Smooth muscle cell of the brain vasculature (primary cell): ENCODE measurements around the gene FRY.

ENCODE experiments used
- DNase-seq: peaks from one replicate; pipeline ENCODE4 v3.0.0-alpha.2; 2012; ENCODE audit warnings: low read depth, low spot score

The FRY gene

GRCh38 chr13:32174366-32174765, 142.8 kb downstream of the FRY start:
- DNase-seq: no peak

- no peak for DNase-seq
Measured at GRCh38 chr13:32175307-32175706, 143.7 kb downstream of the FRY start.

GRCh38 chr13:32175943-32176342, 144.4 kb downstream of the FRY start:
- no peak for DNase-seq

- no peak for DNase-seq
Measured at GRCh38 chr13:32176696-32177095, 145.1 kb downstream of the FRY start.

- no peak for DNase-seq
Measured at GRCh38 chr13:32178763-32179162, 147.2 kb downstream of the FRY start.

DNA sequence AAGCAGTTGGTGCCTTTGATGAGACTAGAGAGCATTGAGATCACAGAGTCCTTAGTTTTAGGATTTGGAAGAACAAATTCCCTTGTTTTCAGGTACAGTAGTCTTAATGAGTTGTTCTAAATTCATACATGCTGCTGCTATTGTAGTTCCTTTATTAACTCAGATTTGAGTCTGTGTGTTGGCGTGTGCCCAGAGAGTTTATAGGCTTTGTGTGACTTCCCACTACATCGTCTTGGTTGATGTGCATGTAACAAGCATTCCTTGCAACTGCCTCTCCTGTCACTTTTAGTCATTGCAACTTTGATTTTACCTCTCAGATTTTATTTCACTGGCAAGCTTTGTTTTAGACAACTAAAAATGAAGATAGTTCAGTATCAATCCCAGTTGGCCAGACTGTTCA, 148.1 kb downstream of the FRY start:
- no peak for DNase-seq

DNA sequence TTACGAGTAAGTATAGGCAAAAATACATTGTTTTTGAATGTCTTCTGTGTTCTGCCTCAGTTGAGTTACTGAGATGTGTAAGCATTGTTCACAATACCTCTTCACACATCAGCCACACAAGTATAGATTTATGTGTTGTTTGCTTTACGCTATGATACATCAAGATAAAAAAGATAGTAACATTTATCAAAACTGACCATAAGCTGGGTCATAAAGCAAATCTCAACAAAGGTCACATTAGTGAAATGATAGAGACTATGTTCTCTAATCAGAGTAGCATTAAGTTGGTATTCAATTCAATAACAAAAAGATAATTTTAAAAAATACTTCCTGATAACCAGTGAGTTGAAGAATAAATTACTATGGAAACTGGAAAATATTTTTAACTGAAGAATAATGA, 156.1 kb downstream of the FRY start:
- DNase-seq: no peak

DNA sequence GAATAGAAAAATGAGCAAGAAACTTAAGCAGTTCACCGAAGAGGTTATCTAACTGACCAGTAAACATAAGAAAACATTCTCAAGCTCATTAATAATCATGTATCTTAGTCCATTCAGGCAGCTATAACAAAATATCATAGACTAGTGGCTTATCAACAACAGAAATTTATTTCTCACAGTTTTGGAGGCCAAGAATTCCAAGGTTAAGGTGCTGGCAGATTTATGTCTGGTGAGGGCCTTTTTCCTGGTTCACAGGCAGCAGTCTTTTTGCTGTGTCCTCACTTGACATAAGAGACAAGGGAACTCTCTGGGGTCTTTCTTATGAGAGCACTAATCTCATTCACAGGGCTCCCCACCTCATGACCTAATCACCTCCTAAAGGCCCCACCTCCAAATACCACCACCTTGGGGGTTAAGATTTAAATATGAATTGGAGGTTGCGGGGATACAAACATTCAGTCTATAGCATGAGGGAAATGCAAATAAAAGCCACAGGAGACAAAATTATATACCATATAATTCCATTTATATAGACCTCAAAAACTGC, 160.0 kb downstream of the FRY start:
- DNase-seq: no peak

GRCh38 chr13:32195713-32196112, 164.1 kb downstream of the FRY start:
- no peak for DNase-seq

DNA sequence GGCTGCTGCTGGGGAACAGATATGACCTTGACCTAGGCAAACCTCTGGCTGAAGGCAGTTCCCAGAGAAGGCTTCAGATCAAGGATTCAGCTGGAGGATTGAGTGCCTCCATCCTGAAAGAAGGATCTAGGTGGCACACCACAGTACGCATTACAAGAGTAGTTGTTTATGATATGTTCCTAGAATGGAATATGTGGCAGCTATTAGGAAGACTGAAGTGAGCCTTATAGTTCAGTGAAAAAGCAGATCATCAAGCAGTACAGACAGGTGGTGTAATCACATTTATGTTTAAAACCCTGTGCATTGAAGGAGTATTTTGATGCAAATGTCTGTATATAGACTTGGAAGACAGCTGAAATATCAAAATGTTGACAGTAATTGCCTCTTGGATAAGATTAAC, 167.6 kb downstream of the FRY start:
- no peak for DNase-seq

- no peak for DNase-seq
Measured at GRCh38 chr13:32200741-32201140, 169.2 kb downstream of the FRY start.

DNA sequence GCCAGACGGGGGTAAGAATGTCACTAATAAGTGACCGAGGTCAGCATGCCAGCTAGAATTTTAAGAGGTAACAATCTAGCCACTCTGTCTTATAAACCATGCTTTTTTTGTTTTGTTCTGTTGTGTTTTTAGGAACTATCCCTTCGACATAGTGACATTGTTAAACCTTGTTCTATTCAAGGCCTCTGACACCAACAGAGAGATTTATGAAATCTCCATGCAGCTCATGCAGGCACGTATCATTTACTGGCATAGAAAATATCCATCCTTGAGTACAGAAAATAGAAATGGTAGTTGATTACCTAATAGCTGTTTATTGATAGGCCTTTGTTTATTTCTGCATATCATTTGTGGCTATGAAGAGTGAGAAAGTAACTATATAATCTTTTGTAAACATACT, 170.2 kb downstream of the FRY start:
- no peak for DNase-seq

GRCh38 chr13:32202268-32202667, 170.7 kb downstream of the FRY start:
- no peak for DNase-seq

GRCh38 chr13:32203221-32203620, 171.6 kb downstream of the FRY start:
- DNase-seq: no peak

- DNase-seq: no peak
Measured at GRCh38 chr13:32203736-32204135, 172.2 kb downstream of the FRY start.

- no peak for DNase-seq
Measured at GRCh38 chr13:32205431-32206096, 174.0 kb downstream of the FRY start.

DNA sequence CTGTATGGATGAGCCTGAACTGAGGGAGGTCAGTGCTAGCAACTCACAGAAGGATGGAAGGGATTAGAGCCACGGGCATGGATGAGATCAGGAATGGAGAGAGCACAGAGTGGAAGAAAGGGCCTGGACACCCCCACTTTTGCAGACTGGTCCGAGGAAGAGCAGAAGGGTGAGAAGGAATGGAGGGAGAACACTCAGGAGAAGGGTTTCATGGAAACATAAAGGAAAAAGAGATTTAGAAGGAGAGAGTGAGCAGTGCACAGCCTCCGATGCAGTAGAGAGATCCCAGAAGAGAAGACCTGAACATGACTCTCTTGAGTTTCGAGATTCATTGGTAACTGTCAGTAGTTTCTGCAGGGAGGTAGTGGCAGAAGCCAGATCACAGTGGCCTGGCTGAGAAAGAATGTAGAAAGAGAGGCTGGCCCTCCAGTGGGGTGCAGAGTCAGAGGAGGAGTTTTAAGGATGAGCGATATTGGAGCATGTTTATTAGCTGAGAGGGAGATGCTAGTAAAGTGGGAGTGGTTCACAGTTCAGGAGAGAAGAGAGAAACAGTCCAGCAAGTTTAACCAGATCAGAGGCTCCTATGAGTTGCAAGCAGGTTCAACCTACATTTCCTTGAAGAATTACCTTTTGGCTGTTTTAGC, 174.6 kb downstream of the FRY start:
- DNase-seq: no peak

DNA sequence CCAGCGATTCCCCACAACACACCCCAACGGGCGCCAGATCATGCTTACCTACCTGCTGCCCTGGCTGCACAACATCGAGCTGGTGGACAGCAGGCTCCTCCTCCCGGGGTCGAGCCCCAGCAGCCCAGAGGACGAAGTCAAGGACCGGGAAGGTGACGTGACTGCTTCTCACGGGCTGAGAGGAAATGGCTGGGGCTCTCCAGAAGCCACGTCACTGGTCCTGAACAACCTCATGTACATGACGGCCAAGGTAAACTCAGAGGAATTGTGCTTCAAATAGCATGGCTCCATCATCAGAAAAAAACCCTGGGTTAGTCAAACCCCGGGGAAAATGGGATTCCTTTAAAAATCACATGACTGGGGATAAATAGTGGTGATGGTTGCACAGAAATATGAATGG, 177.3 kb downstream of the FRY start:
- no peak for DNase-seq

GRCh38 chr13:32209652-32210051, 178.1 kb downstream of the FRY start:
- no peak for DNase-seq

- DNase-seq: no peak
Measured at GRCh38 chr13:32210101-32210500, 178.5 kb downstream of the FRY start.

GRCh38 chr13:32211813-32212212, 180.2 kb downstream of the FRY start:
- no peak for DNase-seq

DNA sequence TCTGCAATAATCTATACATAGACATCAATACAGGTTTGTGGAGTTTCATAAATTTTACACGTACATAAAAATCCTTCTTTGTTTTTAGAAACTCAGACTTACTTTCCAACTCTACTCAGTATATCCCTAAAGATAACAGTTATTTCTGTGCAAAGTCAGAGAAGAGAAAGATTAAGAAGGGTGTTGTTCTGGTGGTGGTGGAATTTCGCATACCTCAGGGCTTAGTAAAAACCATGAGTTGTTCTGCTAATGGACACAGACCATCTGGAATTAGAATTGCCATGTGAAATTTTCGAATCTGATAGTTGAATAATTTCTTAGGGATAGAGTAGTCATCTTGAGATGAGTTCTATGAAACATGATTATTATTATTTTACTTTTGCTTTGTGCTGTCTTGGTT, 180.8 kb downstream of the FRY start:
- DNase-seq: no peak

DNA sequence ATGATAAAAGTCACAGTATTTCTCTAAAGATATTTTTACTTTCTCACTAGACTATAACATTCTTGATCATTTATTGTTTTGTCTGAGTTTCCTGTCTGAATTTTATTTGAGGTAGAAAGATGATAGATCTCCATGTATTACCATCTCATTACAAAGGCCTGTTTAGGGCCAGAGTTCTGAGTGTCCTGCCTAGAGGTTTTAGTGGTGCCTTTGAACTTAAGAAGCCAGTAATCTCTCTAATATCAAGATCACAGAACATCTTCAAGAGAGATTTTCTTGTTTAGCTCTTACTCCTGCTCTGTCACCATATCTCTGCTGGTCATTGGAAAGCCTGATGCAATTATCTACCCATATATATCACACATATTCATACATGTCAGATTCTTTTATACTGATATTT, 182.1 kb downstream of the FRY start:
- DNase-seq: no peak
